Right renal cortex interstitium (tissue), 3 donors: ENCODE data around the gene THEM4. TPM values are rescaled to one million over a fixed set of nuclear protein-coding genes. Genes with fewer than 3 reads are reported as not detected.
"Not testable (repeated sequence)": the region's sequence is repeated elsewhere in the genome, so short reads cannot be mapped to it uniquely, and the experiment has no call there.

Experiments used
- DNase-seq, 3 donors: peaks; one replicate each; pipeline ENCODE4 v3.0.0-alpha.2; 2013; ENCODE audit warnings: low read depth in 3 of 3, low spot score in 2 of 3
- polyA plus RNA-seq, 3 donors: library from polyadenylated mRNA; unstranded; fragments of 120-200 nt; gene quantifications; one replicate each; pipeline ENCODE4 v1.2.1, GENCODE V29; 2013; ENCODE audit not compliant: insufficient read length in 3 of 3

Gene THEM4
- polyA plus RNA-seq, 3 donors: 20.9 to 22.1 (median 21.8) TPM

GRCh38 chr1:151864411-151864810 is 44.9 kb downstream of the THEM4 start:
- DNase-seq: no peak

DNA sequence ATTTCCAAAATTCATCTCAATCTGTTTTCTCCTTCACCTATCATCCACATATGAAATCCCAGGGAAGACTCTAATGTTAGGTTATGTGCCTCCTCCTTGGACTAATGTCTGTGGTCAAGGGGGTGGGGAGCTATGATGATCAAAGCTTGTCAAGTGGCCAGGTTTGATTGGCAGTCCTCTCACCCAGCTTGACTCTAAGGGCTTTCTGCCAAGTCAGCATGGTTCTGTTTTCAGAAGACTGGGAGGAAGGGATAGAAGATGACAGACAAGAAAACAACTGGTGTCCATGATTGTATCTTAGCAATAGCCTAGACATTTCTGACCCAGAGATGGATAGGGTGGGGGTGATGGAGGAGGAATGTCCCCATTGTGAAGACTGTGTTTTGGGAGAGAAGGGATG is 46.7 kb downstream of the THEM4 start:
- no peak for DNase-seq

- DNase-seq: no peak
These were observed 48.7 kb downstream of the THEM4 start for GRCh38 chr1:151860504-151861187.

DNA sequence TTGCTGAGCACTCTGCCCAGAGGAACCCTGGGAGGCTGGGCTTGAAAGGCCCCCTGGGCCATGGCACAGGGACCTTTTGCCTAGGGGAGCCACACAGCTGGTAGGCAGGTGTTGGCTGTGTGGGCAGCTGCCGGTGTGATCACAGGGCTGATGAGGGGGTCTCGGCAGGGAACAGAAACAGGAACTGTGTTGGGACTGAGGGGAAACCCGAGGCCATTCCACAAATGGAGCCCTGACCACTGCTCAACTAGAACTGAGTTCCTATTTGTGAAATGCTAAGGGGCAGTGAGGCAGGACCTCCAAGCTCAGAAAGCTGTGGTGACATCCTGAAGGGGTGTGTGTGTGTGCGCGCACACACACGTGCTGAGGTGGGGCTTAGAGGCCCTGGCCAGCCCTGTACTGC is 49.4 kb downstream of the THEM4 start:
- DNase-seq: no peak

GRCh38 chr1:151858886-151859665 is 50.2 kb downstream of the THEM4 start:
- no peak for DNase-seq

DNA sequence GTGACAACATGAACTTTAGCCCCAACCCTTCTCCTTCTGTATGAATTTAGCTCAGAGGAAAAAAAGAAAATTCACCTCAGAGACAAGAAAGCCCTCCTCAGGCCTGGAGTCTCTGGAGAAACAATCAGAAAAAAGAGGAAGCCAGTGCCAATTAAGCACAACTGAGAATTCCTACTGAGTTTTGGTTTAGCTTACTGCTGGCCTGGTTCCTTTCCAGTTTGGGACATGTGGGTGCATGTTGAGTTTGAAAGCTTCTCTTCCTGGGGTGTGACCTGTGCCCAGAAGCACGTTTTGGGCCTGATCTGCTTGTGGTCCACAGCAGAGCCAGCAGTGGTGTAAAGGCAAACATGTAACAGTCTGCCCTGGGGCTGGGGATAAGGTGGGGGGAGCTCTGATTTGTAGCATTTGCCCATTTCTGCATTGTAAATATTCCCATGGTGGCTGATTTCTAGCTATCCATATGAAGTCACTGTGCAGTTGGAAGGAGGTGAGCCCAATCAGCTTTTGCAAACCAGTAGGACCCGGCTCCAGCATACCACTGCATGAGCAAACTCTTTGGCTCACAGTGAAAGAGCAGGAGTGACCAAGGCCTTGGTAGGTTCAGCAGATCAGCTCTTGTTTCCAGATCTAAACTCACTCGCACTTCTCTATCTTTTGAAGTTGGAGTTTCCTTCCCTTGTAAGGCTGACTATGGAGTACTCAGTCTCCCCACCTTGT is 51.1 kb downstream of the THEM4 start:
- DNase-seq: no peak

GRCh38 chr1:151855933-151856332 is 53.4 kb downstream of the THEM4 start:
- no peak for DNase-seq

- DNase-seq: not testable (repeated sequence)
These were observed 53.8 kb downstream of the THEM4 start for GRCh38 chr1:151855516-151855915.

DNA sequence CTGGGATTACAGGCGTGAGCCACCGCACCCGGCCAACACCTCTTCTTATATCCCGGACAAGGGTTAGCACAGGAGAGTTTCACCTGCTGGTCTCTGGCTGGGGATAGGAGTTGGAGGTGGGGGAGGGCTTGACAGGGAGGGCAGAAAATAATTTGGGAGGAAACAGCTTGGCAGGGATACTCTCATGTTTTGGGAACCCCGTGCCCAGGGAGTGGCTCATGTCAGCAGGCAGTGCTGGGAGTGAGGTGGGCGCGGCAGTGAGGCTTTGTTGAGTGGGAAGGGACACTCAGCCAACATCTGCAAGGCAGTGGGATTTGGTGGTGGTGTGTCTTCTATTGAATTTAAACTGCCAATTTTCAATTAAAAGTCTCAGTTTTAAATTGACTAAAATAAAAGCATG is 54.7 kb downstream of the THEM4 start:
- no peak for DNase-seq

DNA sequence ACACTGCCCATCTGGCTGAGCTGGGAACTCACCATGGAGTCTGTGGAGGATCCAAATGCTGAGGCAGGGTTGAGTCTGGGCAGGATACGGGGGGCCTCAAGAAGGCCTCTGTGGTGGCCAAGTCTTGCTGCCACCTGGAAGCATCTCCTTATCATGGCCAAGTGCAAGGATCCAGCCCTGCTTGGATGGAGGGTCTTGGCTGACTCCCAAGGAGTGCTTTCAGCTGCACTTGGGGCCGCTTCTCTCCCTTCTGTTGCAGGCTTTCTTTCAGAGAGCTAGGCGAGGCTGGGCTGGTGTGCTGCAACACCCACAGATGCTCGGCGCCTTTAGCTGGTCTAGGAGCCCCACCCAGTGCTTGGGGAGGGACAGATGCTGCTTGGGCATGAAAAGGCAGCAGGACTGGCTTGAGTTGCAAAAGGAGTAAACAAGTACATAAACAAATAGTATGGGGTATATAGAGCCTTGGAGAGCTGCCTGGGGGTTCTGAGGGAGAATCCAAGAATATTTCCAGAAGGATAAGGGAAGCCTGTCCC is 55.8 kb downstream of the THEM4 start, which contains the start of gene THEM5:
TSS of gene THEM5 (minus strand) at position 302 of the 533 bp plus-strand sequence. CDS start at position 155, 147 bp downstream.
- no peak for DNase-seq

DNA sequence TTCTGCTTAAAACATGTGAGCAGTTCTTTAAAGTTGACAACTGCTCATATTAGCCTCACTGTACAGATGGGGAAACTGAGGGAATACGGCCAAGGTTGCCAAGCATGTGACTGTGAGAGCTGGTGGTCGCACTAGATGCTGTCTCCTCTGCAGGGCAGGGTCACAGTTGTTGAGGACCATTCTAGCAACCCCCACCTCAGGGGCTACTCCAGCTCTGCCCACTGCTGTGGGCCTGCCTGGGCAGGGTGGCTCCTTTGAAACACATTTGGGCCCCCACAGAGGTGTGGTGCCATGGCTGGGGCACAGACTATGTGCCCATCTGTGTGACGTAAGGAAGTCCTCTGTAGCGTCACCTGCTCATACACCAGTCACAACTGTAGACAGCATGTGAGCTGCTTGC is 56.6 kb downstream of the THEM4 start:
- DNase-seq: no peak

DNA sequence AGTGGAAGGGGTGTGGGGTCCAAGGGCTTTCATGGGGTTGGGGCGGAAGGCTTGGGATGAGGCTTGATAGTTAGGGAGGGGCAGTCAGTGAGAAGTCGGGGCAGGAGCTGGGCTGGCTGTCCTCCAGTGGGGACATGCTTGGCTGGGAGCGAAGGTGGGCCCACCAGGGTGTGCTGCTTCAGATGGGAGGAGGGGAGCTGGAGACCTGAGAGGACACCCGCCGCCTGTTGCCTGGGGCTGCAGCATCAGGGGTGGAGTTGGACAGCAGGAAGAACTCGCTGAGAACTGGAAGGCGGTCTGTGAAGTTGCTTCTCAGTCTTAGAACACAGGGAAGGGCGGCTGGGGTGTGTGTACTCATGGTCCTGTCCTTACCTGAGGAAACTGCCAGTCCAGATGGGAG is 57.4 kb downstream of the THEM4 start:
- DNase-seq: no peak

DNA sequence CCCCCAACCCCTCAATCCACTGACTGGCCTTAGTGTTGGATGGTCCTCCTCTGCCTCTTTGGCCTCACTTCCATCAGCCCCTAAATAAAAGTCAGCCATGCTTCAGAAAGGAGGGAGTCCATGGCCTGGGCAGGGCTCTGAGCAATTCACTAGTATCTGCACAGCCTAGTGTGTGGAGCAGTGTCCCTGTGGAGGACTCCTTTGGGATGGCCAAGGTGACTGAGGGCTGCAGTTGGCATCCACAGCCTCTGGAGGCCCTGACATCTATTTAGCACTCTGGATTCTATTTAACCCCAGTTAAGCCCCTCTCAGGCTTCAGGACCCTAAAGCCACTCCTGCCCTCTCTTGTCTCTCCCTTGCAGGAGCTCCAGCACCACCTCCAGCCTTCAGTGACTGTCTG is 59.4 kb downstream of the THEM4 start:
- no peak for DNase-seq

- no peak for DNase-seq
These were observed 60.2 kb downstream of the THEM4 start for GRCh38 chr1:151849126-151849525.

- DNase-seq: no peak
These were observed 61.3 kb downstream of the THEM4 start for GRCh38 chr1:151847867-151848596.

DNA sequence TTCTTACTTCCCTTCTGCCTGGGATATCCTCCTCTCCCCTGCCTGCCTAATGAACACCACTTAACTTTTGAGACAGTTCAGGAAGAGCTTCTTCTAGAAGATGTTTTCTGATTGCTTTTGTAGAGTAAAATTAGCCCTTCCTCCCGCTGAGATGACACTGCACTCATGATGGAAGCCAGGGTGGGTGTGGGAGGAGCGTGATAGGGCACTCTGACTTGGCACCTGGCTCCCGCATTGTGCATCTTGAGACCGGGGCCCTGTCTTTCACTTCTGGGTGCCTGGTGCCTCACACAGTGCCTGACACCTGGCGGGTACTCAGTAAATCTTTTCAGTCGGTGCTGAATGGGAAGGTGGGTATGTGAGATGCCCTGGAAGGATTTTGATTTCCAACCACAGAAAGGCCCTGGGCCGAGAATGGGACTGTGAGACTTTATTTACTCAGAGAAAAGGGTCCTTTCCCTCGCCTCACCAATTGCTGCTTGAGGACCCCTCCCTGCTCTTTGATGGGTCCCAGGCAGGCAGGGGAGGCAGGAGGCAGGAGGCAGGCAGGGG is 62.5 kb downstream of the THEM4 start:
- no peak for DNase-seq

GRCh38 chr1:151846062-151846568 is 63.2 kb downstream of the THEM4 start:
- DNase-seq: no peak

DNA sequence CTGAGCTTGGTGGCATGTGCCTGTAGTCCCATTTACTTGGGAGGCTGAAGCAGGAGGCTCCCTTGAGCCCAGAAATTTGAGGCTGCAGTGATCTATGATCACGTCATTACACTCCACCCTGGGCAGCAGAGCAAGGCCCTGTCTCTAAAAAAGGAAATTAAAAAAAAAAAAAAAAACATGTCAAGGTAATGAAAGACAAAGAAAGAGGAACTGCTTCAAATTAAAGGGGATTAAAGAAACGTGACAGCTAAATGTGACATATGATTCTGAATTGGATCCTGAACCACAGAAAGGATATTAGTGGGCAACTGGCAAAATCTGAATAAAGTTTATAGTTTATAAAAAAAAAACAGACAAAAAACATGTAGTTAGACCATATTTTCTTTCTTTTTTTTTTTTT is 65.9 kb downstream of the THEM4 start:
- no peak for DNase-seq

DNA sequence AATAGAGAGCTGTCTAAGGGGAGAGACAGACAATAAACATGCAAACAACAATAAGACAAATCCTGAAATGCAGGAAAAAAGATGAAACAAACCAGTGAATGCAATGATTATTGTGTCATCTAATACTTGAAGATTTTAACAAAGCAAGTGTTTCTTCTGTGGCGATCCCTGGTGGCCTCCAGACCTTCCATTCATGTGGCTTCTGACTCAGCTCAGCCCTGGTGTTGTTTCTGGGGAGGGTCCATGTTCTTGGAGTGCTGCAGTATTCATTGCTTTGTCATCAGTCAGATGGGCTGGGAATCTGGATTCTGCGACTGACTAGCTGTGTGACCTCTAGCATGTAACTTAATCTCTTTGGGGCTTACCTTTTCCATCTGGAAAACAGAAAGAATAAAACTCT is 68.2 kb downstream of the THEM4 start:
- DNase-seq: no peak

DNA sequence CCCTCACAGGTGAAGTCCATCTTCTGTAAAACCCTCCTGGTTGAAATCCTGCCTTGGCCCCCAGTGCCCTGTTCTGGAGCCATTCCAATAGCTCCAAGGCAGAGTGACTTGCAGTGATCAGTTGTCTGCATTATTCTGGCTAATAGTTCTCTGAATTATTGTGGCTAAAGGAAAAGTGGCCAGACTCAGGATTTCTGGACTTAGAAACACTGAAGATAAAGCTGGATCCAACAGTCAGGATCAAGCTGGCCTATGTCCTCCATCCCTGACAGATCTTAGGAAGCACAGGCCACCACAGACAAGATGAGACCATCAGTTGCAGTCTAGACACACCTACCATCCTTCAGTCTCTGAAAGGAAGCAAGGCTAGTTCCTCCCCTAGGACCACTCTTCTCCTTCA is 68.9 kb downstream of the THEM4 start:
- DNase-seq: no peak
